ENCODE measurements around the gene DSC3.

DSC3 gene

GRCh38 chr18:30970196-30970816 lies 72.2 kb downstream of the DSC3 start (continued):
- TF ChIP-seq ZNF645 (tag by site-specific recombination; IDR thresholded peaks at IDR 0.05) (no peak), ZSCAN30 (tag by site-specific recombination; IDR thresholded peaks at IDR 0.05) (no peak), ZNF654 (tag by site-specific recombination; IDR thresholded peaks at IDR 0.05; ENCODE audit: low read depth) (peak; percentile 69)
- TF ChIP-seq, protein P1, sequence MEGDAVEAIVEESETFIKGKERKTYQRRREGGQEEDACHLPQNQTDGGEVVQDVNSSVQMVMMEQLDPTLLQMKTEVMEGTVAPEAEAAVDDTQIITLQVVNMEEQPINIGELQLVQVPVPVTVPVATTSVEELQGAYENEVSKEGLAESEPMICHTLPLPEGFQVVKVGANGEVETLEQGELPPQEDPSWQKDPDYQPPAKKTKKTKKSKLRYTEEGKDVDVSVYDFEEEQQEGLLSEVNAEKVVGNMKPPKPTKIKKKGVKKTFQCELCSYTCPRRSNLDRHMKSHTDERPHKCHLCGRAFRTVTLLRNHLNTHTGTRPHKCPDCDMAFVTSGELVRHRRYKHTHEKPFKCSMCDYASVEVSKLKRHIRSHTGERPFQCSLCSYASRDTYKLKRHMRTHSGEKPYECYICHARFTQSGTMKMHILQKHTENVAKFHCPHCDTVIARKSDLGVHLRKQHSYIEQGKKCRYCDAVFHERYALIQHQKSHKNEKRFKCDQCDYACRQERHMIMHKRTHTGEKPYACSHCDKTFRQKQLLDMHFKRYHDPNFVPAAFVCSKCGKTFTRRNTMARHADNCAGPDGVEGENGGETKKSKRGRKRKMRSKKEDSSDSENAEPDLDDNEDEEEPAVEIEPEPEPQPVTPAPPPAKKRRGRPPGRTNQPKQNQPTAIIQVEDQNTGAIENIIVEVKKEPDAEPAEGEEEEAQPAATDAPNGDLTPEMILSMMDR (tag by site-specific recombination; IDR thresholded peaks at IDR 0.05): peak; percentile 34; the same call in 1 of the 2 replicates

- Histone ChIP-seq H3K4me1 (ENCODE audit: control insufficient read depth, insufficient read depth, low read length) (no peaks in the 10 kb centered on the region), H3K27ac (ENCODE audit: extremely low read depth, low read depth, low read length) (no peak overlapping the region), H3K9me3 (ENCODE audit: control insufficient read depth, insufficient read depth, low read depth, low read length) (no peaks in the 10 kb centered on the region), H3K36me3 (ENCODE audit: control insufficient read depth in 2 of 2, insufficient read depth in 1 of 2, low read length in 2 of 2) (no peaks in the 10 kb centered on the region), H3K4me3 (ENCODE audit: low read depth, low read length) (no peak overlapping the region)
- POLR2A ChIA-PET: no interaction called here
- TF ChIP-seq PBX3 (CRISPR knock-in tag; IDR thresholded peaks at IDR 0.05) (no peak), ZNF548 (tag by site-specific recombination; IDR thresholded peaks at IDR 0.05) (no peak), ZNF580 (tag by site-specific recombination; IDR thresholded peaks at IDR 0.05) (no peak), ZNF121 (tag by site-specific recombination; IDR thresholded peaks at IDR 0.05) (no peak), ZNF514 (tag by site-specific recombination; IDR thresholded peaks at IDR 0.05) (no peak), OVOL3 (tag by site-specific recombination; IDR thresholded peaks at IDR 0.05) (no peak), ZNF792 (tag by site-specific recombination; IDR thresholded peaks at IDR 0.05) (no peak), ZBTB21 (tag by site-specific recombination; IDR thresholded peaks at IDR 0.05) (no peak), YY2 (tag by site-specific recombination; IDR thresholded peaks at IDR 0.05) (no peak), MZF1 (tag by site-specific recombination; IDR thresholded peaks at IDR 0.05; ENCODE audit: borderline replicate concordance) (no peak), ZSCAN16 (tag by site-specific recombination; IDR thresholded peaks at IDR 0.05) (no peak), ZIC2 (tag by site-specific recombination; IDR thresholded peaks at IDR 0.05) (no peak), PRDM10 (tag by site-specific recombination; IDR thresholded peaks at IDR 0.05) (no peak), ZNF416 (tag by site-specific recombination; IDR thresholded peaks at IDR 0.05) (no peak), KLF9 (tag by site-specific recombination; IDR thresholded peaks at IDR 0.05; ENCODE audit: low read depth) (no peak), ZBTB6 (tag by site-specific recombination; IDR thresholded peaks at IDR 0.05) (no peak), BCL11A (tag by site-specific recombination; IDR thresholded peaks at IDR 0.05; ENCODE audit: low read depth) (no peak), ZBTB8A (tag by site-specific recombination; IDR thresholded peaks at IDR 0.05) (no peak)
- TF ChIP-seq, protein P2, sequence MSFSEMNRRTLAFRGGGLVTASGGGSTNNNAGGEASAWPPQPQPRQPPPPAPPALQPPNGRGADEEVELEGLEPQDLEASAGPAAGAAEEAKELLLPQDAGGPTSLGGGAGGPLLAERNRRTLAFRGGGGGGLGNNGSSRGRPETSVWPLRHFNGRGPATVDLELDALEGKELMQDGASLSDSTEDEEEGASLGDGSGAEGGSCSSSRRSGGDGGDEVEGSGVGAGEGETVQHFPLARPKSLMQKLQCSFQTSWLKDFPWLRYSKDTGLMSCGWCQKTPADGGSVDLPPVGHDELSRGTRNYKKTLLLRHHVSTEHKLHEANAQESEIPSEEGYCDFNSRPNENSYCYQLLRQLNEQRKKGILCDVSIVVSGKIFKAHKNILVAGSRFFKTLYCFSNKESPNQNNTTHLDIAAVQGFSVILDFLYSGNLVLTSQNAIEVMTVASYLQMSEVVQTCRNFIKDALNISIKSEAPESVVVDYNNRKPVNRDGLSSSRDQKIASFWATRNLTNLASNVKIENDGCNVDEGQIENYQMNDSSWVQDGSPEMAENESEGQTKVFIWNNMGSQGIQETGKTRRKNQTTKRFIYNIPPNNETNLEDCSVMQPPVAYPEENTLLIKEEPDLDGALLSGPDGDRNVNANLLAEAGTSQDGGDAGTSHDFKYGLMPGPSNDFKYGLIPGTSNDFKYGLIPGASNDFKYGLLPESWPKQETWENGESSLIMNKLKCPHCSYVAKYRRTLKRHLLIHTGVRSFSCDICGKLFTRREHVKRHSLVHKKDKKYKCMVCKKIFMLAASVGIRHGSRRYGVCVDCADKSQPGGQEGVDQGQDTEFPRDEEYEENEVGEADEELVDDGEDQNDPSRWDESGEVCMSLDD (tag by site-specific recombination; IDR thresholded peaks at IDR 0.05): no peak
- CTCF ChIA-PET: interaction anchor here (0.6 to 2.6 kb wide), 23 partner anchors 10 to 1579 kb away, joined by 3 to 41 read pairs (median 3); no protein-coding TSS in a partner anchor
These were observed 72.8 kb downstream of the DSC3 start for GRCh38 chr18:30969670-30970170.
